ACHN (cell line): Measurements from ENCODE around the gene TBC1D3B.
"Not testable (repeated sequence)": the region's sequence is repeated elsewhere in the genome, so short reads cannot be mapped to it uniquely, and the experiment has no call there.

Experiments
- DNase-seq: peaks from one replicate; pipeline ENCODE4 v3.0.0-alpha.2; 2015
- in situ Hi-C: cut with HindIII; loops from 2 replicates; pipeline ENCODE4 v1.10.0; 2017; ENCODE audit warnings: low sequenced_read_pairs, low pct_ligation_motif_present, low pct_unique_long_range_greater_than_20kb

Gene TBC1D3B

GRCh38 chr17:36176536-36176935, at the start of gene TBC1D3B:
TBC1D3B (minus strand) TSS chr17:36176636; CDS start chr17:36175050, 1,586 bp downstream.
- DNase-seq, in situ Hi-C loops: not testable (repeated sequence)

DNA sequence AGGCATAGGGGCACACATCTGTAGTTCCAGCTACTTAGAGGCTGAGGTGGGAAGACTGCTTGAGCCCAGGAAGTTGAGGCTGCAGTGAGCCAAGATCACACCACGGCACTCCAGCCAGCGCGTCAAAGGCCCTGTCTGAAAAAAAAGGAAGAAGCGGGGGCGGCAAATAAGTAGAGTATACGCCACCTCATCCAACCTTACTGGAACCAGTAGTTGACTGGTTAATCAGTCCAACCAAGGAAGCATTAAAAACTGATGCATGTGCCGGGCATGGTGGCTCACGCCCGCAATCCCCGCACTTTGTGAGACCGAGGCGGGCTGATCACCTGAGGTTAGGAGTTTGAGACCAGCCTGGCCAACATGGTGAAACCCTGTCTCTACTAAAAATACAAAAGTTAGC, 46.5 kb upstream of the TBC1D3B start:
- in situ Hi-C loops, DNase-seq: not testable (repeated sequence)

GRCh38 chr17:36221581-36222100, 45.2 kb upstream of the TBC1D3B start:
- in situ Hi-C loops, DNase-seq: not testable (repeated sequence)

DNA sequence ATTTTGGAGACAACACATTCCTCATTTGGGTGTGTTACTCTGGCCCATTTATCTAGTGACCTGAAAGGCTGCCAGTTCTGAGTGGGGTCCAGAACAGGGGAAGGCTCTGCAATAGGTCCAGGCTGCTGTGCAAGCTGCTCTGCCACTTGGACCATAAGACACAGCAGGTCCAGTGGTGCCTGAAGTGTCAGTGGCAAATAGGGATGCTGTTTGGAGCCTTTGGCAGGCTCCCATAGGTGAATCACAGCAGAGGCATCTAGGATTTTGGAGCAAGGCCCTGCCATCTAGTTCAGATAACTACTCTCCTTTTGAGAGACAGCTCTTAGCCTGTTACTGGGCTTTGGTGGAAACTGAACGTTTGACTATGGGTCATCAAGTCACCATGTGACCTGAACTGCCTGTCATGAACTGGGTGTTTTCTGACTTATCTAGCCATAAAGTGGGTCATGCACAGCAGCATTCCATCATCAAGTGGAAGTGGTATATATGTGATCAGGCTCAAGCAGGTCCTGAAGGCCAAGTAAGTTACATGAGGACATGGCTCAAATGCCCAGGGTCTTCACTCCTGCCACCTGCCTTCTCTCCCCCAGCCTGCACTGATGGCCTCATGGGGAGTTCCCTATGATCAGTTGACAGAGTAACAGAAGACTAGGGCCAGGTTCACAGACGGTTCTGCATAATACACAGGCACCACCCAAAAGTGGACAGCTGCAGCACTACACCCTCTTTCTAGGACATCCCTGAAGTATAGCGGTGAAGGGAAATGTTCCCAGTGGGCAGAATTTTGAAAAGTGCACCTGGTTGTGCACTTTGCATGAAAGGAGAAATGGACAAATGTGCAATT, 44.5 kb upstream of the TBC1D3B start:
- in situ Hi-C loops, result not testable (repeated sequence)

GRCh38 chr17:36219556-36219955, 43.1 kb upstream of the TBC1D3B start:
- in situ Hi-C loops, DNase-seq: not testable (repeated sequence)

More for the DNA sequence above, 44.5 kb upstream of the TBC1D3B start:
- not testable (repeated sequence) for DNase-seq

- DNase-seq, in situ Hi-C loops: not testable (repeated sequence)
Observed at GRCh38 chr17:36215406-36216308, 39.2 kb upstream of the TBC1D3B start.

GRCh38 chr17:36214918-36215317, 38.5 kb upstream of the TBC1D3B start:
- in situ Hi-C loops, result no loop called here
- DNase-seq, result no peak

DNA sequence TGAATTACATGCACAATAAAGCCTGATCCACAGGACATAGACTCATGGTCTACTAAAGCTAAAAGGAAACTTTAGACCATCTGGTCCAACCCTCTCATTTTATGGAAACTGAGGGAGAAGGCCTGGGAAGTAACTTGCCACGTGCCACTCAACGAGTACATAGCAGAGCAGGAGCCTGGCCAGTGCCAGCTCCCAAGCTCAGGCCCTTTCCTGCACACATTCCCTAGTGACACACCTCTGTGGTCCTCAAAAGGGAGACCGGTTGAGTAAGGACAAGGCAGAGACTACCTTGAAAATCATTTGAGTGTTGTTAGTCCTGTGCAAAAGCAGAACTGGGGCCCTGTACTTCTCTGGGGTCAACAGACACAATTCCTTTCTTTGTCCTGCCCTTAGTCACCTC, 37.3 kb upstream of the TBC1D3B start:
- DNase-seq, result no peak
- in situ Hi-C loops, result no loop called here

DNA sequence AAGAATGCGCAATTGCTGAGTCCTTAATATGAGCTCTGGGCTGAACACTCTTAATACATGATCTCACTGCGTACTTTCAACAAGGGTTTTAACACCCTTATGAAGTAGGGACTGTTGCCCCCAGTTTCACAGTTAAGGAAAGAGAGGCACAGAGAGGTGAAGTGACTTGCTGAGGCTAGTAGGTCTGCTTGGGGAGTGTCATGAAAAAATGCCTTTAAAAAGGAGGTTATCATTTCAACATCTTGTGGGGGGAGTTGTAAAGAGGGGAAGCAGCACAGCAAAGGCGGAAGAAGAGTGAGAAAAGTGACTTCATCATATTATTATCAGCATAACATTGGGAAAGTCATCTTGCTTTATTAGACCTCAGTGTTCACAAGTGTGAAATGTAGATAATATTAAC, 36.5 kb upstream of the TBC1D3B start:
- in situ Hi-C loops, result no loop called here
- no peak for DNase-seq

- in situ Hi-C loops, result no loop called here
- DNase-seq, result no peak
Observed at GRCh38 chr17:36212272-36212605, 35.8 kb upstream of the TBC1D3B start.

- in situ Hi-C loops, DNase-seq: not testable (repeated sequence)
Observed at GRCh38 chr17:36211484-36212271, 35.2 kb upstream of the TBC1D3B start.

DNA sequence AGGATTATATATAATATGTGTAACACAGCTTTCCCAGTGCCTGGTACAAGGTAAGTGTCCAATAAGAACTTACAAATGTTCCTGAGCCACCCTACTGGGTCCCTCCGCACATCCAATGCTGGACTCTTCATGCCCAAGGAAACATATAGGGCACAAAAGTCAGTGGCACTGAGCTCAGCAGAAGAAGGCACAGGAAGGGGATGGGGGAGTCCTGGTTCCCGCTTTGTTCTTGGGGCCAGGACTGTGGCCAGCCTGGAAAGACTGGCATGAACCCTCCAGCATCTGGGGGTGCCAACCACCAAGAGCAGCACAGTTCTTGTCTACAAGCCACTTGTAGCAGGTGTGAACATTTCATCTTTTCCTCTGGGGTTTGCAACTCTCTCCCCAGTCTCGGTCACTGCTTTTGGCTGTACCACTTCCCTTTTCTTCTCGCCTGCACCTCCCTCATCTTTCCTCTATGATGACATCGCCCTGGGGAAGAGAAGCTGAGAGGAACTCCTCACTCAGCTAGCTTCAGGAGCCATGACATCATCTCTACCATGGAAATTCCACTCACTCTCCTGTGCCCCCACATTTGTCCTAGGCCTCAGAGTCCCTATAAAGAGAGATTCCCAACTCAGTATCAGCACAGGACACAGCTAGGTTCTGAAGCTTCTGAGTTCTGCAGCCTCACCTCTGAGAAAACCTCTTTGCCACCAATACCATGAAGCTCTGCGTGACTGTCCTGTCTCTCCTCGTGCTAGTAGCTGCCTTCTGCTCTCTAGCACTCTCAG, 34.2 kb upstream of the TBC1D3B start, which contains the start of gene CCL4L2:
Gene CCL4L2, plus strand, starts transcription at position 625 of the 773 bp plus-strand sequence.
- in situ Hi-C loops, DNase-seq: not testable (repeated sequence)

DNA sequence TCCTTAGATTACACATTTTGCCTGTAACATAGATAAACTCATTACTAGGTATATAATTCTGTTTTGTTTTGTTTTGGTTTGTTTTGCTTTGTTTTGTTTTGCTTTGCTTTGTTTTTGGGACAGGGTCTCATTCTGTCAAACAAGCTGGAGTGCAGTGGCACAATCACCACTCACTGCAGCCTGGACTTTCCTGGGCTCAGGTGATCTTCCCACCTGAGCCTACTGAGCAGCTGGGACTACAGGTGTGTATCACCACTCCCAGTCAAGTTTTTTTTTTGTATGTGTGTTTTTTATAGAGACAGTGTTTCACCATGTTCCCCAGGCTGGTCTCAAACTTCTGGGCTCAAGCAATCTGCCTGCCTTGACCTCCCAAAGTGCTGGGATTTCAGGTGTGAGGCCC, 33.1 kb upstream of the TBC1D3B start:
- in situ Hi-C loops, result no loop called here
- no peak for DNase-seq

DNA sequence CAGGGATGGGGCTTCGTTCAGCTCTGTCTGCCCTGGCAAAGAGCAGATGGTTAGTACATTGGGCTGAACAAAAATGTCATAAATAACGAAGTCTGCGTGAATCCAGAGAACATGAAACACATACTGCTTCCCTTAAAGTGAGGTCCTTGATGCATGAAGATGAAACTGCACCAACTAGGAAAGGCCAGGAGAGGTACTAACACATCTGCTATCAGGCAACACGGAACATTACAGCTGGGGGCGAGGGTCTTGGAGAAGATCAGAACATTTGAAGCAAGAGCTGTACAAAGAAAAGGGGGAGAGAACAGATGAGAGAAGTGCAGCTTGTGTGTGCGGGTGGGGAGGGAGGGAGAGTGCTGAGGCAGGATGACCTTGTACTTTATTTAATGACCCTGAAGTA, 30.9 kb upstream of the TBC1D3B start:
- DNase-seq, in situ Hi-C loops: not testable (repeated sequence)

DNA sequence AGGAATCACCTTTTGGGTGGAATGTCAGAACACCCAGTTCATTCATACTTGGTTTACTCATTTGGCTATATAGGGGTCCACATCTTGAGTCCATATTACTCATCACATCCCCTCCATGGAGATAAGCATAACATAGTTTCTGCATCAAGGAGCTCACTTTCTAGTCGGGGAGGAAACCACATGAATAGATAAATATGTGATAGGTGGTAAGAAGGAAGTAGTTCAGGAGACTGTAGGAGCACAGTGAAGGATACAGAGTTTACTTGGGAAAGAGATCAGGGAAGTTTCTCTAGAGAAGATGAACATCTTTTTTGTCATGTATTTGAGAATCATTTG, 30.0 kb upstream of the TBC1D3B start:
- DNase-seq, result not testable (repeated sequence)

GRCh38 chr17:36205637-36206485, 29.4 kb upstream of the TBC1D3B start:
- no peak for DNase-seq
- in situ Hi-C loops, result no loop called here

More for the DNA sequence above, 30.0 kb upstream of the TBC1D3B start:
- in situ Hi-C loops, result not testable (repeated sequence)
